ENCODE data around the gene DHX15. TPM values are rescaled to one million over a fixed set of nuclear protein-coding genes. Genes with fewer than 3 reads are reported as not detected.

The DHX15 gene
- total and polyA plus RNA-seq, 2 of the 8 experiments (the other 6 are each of a cell fraction or from before 2014, with no cell fraction given), result 126 to 286 TPM

- Histone ChIP-seq H2BK15ac (ENCODE audit: low read length) (no peak overlapping the region), H3K79me2 (ENCODE audit: control insufficient read depth in 1 of 2, insufficient read depth in 2 of 2, low read length in 2 of 2) (no peaks in the 10 kb centered on the region), H3K9me3 (ENCODE audit: insufficient read depth in 2 of 2, low read depth in 1 of 2, low read length in 1 of 2) (no peaks in the 10 kb centered on the region), H3K23ac (ENCODE audit: insufficient read length) (no peak overlapping the region), H3K23me2 (ENCODE audit: low read depth, low read length) (no peaks in the 10 kb centered on the region), H3K9ac (replicated peaks in 1 of 4; ENCODE audit: extremely low read depth in 1 of 4, low read depth in 3 of 4, low read length in 3 of 4) (no peak overlapping the region), H3K14ac (ENCODE audit: insufficient read length) (no peak overlapping the region), H3K4me1 (replicated peaks in 1 of 4; ENCODE audit: control insufficient read depth in 3 of 4, insufficient read depth in 4 of 4, low read length in 3 of 4) (no peaks in the 10 kb centered on the region), H4K5ac (ENCODE audit: insufficient read length, low read depth, low read length) (no peak overlapping the region), H4K20me1 (replicated peaks in 1 of 2; ENCODE audit: control insufficient read depth in 1 of 2, insufficient read depth in 2 of 2, low read length in 2 of 2) (no peaks in the 10 kb centered on the region), H2AFZ (ENCODE audit: low read length) (no peak overlapping the region), H3K56ac (replicated peaks; ENCODE audit: insufficient read length, low read depth, low read length) (no peak overlapping the region), H3K27ac (ENCODE audit: low read depth, low read length) (no peak overlapping the region), H2AK5ac (ENCODE audit: low read depth, low read length) (no peak overlapping the region), H2BK12ac (ENCODE audit: low read depth, low read length) (no peak overlapping the region), H2BK20ac (ENCODE audit: low read length) (no peak overlapping the region), H3K4ac (replicated peaks; ENCODE audit: insufficient read length, low read depth, low read length) (no peak overlapping the region), H4K8ac (ENCODE audit: extremely low read depth, insufficient read depth, low read length) (no peak overlapping the region), H3K4me3 (ENCODE audit: extremely low read depth in 1 of 4, insufficient read depth in 2 of 4, low read depth in 3 of 4, low read length in 4 of 4) (no peak overlapping the region), H4K91ac (replicated peaks; ENCODE audit: insufficient read length, low read length) (no peak overlapping the region), H3K18ac (ENCODE audit: extremely low read depth, low read length) (no peak overlapping the region), H2BK120ac (replicated peaks; ENCODE audit: low read depth, low read length) (no peak overlapping the region), H3K27me3 (replicated peaks in 1 of 4; ENCODE audit: control insufficient read depth in 3 of 4, extremely low read depth in 1 of 4, insufficient read depth in 3 of 4, low read length in 3 of 4) (no peaks in the 10 kb centered on the region), H3K79me1 (ENCODE audit: low read depth, low read length) (no peaks in the 10 kb centered on the region), H2BK5ac (ENCODE audit: low read depth, low read length) (no peak overlapping the region), H3K36me3 (ENCODE audit: control insufficient read depth in 2 of 4, insufficient read depth in 4 of 4, low read length in 3 of 4) (no peaks in the 10 kb centered on the region), H3K4me2 (ENCODE audit: insufficient read depth in 1 of 2, low read depth in 2 of 2, low read length in 2 of 2) (no peak overlapping the region)
- TF ChIP-seq SIN3A (conservative IDR thresholded peaks at IDR 0.05 in 1 of 2, IDR thresholded peaks at IDR 0.05 in 1 of 2; ENCODE audit: low read depth in 1 of 2, low read length in 2 of 2), result no peak
- no peak for TF ChIP-seq JUN (IDR thresholded peaks at IDR 0.05; ENCODE audit: low read depth, low read length)
- TF ChIP-seq RFX5 (IDR thresholded peaks at IDR 0.05; ENCODE audit: borderline replicate concordance, low read depth, low read length), result no peak
- no peak for TF ChIP-seq HDAC2 (IDR thresholded peaks at IDR 0.05; ENCODE audit: borderline replicate concordance in 1 of 2, low read depth in 2 of 2, low read length in 2 of 2)
- FAIRE-seq, result no peak
- 92% methylated on average over 2 of the region's 2 CpGs; no CpG with 5 or more reads in 1 of the 2 experiments for WGBS, 2 experiments (ENCODE audit: extremely low coverage in 1 of 2, insufficient coverage in 1 of 2, insufficient read length in 1 of 2, insufficient replicate concordance in 2 of 2, low coverage in 1 of 2, low lambda C conversion rate in 2 of 2, missing lambda C conversion rate in 1 of 2)
- CTCF ChIA-PET (ENCODE audit: partially characterized antibody), result interaction anchor here (0.7 kb wide), 1 partner anchor 43 kb away, joined by 3 read pairs; no protein-coding TSS in a partner anchor
- POLR2A ChIA-PET (ENCODE audit: partially characterized antibody), result no interaction called here
- no peak for DNase-seq (ENCODE audit: low read depth in 1 of 2, low spot score in 2 of 2)
These were observed 47.7 kb upstream of the DHX15 start for GRCh38 chr4:24632011-24632410.
